NCI-H2227 treated with DMSO at 0.1 percent for 48 hours (cell line): ENCODE results near the gene STK24.

Source experiments
- DNase-seq: peaks from one replicate; lab custom pipeline; 2025; lab: John Stamatoyannopoulos, UW

STK24 gene

GRCh38 chr13:98510156-98510509 lies 66.8 kb downstream of the STK24 start:
- DNase-seq = no peak

GRCh38 chr13:98509271-98510155 lies 67.4 kb downstream of the STK24 start:
- DNase-seq = no peak

- DNase-seq = no peak
These were observed 68.2 kb downstream of the STK24 start for GRCh38 chr13:98508685-98509084.

GRCh38 chr13:98508280-98508679 lies 68.6 kb downstream of the STK24 start:
- DNase-seq = no peak

- DNase-seq = peak; percentile 15
These were observed 69.6 kb downstream of the STK24 start for GRCh38 chr13:98507282-98507797.

- no peak for DNase-seq
These were observed 70.1 kb downstream of the STK24 start for GRCh38 chr13:98506728-98507230.

GRCh38 chr13:98506322-98506721 lies 70.6 kb downstream of the STK24 start:
- DNase-seq = no peak

- DNase-seq = no peak
These were observed 71.7 kb downstream of the STK24 start for GRCh38 chr13:98505217-98505616.

GRCh38 chr13:98504371-98504963 lies 72.4 kb downstream of the STK24 start:
- DNase-seq = no peak

GRCh38 chr13:98504029-98504351 lies 72.9 kb downstream of the STK24 start:
- no peak for DNase-seq

GRCh38 chr13:98503175-98504028 lies 73.5 kb downstream of the STK24 start:
- DNase-seq = no peak

GRCh38 chr13:98500963-98501421 lies 75.9 kb downstream of the STK24 start:
- DNase-seq = no peak

GRCh38 chr13:98496966-98497365 lies 79.9 kb downstream of the STK24 start:
- no peak for DNase-seq

- DNase-seq = no peak
These were observed 80.5 kb downstream of the STK24 start for GRCh38 chr13:98496479-98496791.

- no peak for DNase-seq
These were observed 81.1 kb downstream of the STK24 start for GRCh38 chr13:98495627-98496478.

GRCh38 chr13:98494769-98495168 lies 82.1 kb downstream of the STK24 start:
- no peak for DNase-seq

GRCh38 chr13:98493042-98493712 lies 83.7 kb downstream of the STK24 start:
- DNase-seq = no peak

- no peak for DNase-seq
These were observed 84.4 kb downstream of the STK24 start for GRCh38 chr13:98492335-98493041.

- DNase-seq = no peak
These were observed 86.0 kb downstream of the STK24 start for GRCh38 chr13:98490866-98491265.

GRCh38 chr13:98490195-98490836 lies 86.6 kb downstream of the STK24 start:
- DNase-seq = no peak
